ENCODE results near the gene MPPED1.

The MPPED1 gene

GRCh38 chr22:43498856-43499253 is 87.0 kb downstream of the MPPED1 start:
- DNase-seq (ENCODE audit: low spot score), result no peak

- DNase-seq (ENCODE audit: low spot score), result no peak
Measured at GRCh38 chr22:43500792-43501785, 89.3 kb downstream of the MPPED1 start.

- no peak for DNase-seq (ENCODE audit: low spot score)
Measured at GRCh38 chr22:43501878-43502277, 90.1 kb downstream of the MPPED1 start.

GRCh38 chr22:43502306-43502874 is 90.6 kb downstream of the MPPED1 start:
- no peak for DNase-seq (ENCODE audit: low spot score)

GRCh38 chr22:43504068-43504467 is 92.3 kb downstream of the MPPED1 start:
- DNase-seq (ENCODE audit: low spot score), result no peak

DNA sequence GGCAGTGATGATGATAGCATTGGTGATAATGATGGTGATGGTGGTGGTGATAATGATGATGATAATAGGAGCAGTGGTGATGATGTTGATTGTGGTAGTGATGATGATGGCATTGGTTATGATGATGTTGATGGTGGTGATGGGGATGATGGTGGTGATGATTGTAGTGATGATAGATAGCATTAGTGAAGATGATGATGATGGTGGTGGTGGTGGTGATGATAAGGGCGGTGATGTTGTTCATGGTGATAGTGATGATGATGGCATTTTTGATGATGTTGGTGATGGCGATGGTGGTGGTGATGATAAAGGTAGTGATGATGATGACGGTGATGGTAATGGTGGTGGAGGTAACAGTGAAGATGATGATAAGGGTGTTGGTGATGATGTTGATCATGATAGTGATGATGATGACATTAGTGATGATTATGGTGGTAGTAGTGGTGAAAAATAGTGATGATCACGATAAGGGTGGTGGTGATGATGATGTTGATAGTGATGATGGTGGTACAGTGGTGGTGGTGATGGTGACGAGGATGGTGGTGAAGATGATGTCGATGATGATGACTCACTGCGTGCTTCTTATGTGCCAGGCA is 93.0 kb downstream of the MPPED1 start:
- DNase-seq (ENCODE audit: low spot score), result no peak

DNA sequence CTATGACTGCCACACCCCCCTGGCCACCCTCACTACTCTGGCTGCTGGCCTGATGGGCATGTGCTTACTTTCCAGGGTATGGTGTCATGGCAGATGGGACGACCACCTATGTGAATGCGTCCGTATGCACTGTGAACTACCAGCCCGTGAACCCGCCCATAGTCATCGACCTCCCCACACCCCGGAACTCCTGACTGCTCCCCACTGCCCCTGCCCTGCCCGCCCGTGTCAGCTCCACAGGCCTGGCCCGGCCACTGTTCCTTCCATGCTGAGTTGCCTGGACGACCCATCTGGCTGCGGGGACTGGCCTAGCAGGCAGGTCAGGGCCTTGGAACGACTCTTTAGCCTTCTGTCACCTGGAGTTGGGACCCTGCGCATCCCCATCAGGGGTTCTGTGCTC is 93.6 kb downstream of the MPPED1 start:
- DNase-seq (ENCODE audit: low spot score), result no peak

DNA sequence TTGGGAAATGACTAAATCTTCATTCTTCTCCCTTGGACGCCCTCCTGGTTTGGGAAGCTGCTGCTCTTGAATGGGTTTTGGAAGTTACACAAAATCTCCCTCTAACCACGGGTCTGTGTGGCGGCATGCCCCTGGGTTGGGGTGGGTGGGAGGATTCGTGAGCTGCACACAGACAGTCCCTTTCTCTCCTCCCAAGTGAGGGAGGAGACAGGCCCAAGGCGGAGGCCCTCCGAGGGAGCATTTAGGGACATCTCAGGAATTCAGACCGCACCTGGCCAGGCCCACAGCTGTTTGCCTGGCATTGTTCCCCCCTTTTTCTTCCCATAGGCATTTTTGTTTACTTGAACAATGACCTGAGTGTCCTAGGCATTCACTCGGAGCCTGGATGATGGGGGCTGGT is 94.1 kb downstream of the MPPED1 start:
- no peak for DNase-seq (ENCODE audit: low spot score)

GRCh38 chr22:43506487-43506886 is 94.7 kb downstream of the MPPED1 start:
- no peak for DNase-seq (ENCODE audit: low spot score)

DNA sequence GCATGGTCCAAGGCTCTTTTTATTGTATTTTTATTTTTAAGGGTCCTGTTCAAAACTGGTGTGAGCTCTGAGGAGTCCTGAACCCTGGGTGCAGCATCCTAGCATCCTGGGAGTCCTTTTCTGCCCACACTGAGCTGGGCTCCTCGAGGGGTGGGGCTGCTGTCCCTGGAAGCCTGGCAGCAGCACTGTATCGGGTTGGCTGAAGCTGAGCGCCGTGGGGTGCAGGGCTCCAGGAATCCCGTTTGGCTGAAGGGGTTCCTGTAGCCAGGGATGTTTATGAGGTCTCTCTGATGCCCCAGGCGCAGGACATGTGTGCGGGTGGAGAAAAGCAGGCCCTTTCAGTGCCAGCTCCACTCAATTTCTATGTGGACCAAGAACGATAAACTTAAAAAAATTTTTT is 95.4 kb downstream of the MPPED1 start:
- DNase-seq (ENCODE audit: low spot score), result no peak

DNA sequence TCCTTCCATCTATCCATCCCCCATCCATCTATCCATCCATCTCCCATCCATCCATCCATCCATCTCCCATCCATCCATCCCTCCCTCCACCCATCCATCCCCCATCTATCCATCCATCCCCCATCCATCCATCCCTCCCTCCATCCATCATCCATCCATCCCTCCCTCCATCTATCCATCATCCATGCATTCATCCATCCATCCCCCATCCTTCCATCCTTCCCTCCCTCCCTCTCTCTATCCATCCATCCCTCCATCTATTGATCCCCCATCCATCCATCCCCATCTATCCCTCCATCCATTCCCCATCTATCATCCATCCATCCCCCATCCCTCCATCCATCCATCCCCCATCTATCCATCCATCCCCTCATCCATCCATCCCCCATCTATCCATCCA is 96.7 kb downstream of the MPPED1 start:
- DNase-seq (ENCODE audit: low spot score), result no peak

DNA sequence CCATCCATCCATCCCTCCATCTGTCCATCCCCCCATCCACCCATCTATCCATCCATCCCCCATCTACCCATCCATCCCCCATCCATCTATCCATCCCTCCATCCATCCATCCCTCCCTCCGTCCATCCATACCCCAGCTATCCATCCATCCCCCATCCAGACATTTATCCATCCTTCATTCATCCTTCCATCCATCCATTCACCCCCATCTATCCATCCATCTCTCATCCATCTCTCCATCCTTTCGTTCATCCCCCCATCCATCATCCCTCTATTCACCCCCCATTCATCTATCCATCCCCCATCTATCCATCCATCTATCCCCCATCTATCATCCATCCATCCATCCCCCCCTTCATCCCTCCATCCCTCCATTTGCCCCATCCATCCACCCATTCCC is 97.5 kb downstream of the MPPED1 start:
- no peak for DNase-seq (ENCODE audit: low spot score)

GRCh38 chr22:43510281-43511070 is 98.7 kb downstream of the MPPED1 start:
- DNase-seq (ENCODE audit: low spot score), result no peak

DNA sequence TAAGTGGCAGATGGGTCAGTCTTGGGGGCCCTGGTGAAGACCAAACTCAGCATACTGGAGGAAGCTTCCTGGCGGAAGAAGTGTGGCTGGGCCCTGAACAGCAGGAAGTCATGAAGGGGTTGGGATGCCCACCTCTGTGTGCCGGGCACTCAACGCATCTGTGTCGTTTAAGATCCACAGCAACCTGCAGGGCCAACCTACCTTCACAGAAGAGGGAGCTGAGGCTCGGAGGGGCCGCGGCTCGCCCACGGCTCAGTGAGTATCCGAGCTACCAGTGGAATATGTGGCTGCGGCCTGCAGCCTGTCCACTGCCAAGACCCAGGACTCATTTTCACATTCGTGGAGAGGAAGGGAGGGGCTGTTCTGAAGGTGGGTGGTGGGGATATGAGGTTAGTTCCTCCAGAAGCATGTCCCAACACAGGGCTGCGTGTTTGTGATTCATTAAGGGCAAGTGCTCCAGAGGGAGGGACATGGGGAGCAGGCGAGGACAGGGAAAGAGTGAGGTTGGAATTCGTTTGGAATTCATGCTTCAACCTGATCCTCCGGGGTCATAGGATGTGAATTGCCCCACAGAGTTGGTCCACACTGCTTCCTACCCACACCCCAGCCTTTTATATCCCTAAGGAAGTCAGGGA is 99.6 kb downstream of the MPPED1 start:
- DNase-seq (ENCODE audit: low spot score), result no peak

DNA sequence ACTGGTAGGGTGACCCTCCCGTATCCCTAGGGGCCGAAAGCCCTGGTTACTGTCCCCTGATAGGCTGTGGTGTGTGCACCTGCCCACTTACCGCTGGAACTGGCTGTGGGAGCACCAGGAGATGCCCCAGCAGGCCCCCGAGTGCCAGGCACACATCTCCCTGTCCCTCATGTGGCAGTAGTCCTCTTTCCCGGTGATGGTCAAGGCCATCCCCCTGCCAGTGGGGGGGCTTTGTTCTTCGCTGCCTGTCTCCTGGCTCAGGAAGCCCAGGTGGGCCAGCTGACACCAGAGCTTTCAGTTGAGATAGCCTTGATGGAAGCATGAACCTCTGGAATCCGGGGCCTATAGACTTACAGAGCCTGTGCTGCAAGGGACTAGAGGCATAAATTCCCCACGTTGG is 100.5 kb downstream of the MPPED1 start:
- DNase-seq (ENCODE audit: low spot score), result no peak

GRCh38 chr22:43514476-43515157 is 102.8 kb downstream of the MPPED1 start:
- no peak for DNase-seq (ENCODE audit: low spot score)

DNA sequence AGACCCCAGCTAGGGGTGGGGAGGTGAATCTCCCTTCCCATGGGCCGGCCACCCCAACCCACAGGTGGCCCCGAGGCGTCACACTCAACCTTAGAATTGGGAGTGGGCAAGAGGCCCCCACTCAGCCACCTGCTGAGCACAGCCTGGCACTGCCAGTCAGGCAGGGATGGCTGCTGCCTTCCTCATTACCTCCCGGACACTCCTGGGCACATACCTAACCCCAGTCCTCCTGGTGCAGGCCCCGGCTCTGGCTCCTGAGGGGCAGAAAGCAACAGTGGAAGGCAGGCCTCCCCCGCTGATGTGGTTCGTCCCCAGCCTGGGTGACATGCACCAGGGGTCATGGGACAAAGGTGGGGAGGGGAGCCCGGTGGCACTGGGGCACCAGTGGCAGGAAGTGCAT is 103.6 kb downstream of the MPPED1 start:
- DNase-seq (ENCODE audit: low spot score), result no peak

GRCh38 chr22:43515902-43516301 is 104.1 kb downstream of the MPPED1 start:
- DNase-seq (ENCODE audit: low spot score), result no peak

DNA sequence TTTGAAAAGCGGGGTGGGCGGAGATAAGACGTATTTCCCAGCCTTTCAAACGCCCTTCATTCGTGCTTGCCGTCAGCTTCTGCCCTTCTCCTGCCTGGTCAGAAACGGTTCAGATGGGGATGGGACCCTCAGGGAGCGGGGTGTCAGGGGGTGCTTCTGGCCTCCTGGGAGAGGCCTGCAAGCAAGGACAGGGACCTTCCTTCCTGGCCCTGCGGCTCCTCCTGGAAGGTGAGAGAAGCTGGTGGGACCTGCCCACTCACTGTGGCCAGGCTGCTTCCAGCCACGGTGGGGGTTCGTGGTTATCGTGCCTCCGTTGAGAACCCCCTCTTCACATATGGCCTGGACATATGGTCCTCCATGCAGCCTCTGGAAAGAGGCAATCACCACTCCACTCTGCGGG is 104.6 kb downstream of the MPPED1 start:
- no peak for DNase-seq (ENCODE audit: low spot score)

DNA sequence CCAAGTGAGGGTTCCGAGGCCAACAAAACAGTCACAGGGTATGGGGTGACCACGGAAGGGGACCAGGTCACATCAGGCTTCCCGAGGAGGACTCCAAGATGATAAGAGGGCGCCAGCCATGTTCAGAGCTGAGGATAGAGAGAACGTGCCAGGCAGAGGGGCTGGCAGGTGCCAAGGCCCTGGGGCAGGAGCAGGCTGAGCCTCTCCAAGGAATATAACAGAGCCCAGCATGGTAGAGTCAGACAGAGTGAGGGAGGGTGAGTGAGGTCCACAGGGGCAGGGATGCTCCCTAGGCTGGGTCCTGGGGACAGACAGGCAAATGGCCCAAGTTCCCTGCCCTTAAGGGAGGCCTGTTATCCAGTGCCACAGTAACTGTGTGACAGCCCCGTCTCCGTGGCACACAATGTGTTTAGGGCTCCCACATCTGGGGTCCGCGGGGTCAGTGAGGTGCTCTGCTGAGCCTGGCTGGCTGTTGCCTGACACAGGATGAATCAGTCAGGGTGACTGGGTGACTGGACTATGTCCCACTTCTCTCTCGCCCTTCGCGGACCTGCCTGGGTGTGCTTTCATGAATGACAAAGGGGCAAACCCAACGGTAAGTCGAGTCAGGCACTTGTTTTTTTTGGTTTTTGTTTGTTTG is 105.3 kb downstream of the MPPED1 start:
- no peak for DNase-seq (ENCODE audit: low spot score)

DNA sequence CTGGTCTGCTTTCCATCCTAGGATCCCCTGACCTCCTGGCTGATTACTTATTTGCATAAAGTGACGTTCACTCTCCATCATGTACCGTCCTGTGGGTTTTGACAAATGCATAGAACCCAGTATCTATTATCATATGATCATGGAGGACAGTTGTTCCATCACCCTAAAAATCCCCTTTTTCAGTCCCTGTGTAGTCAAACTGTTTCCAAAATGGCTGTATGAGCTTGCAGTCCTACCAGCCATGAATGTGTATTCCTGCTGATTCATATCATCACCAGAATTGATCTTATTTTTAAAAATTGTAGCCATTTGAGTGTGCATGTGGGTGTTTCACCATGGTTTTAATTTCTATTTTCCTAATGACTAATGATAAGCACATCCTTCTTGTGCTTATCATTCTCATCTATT is 108.8 kb downstream of the MPPED1 start:
- DNase-seq (ENCODE audit: low spot score), result no peak

All from hematopoietic multipotent progenitor cell treated with erythropoietin and hydrocortisone succinate and interleukin-3 and kit ligand, for 17 days (in vitro differentiated cells).